HFF-Myc (cell line): ENCODE measurements around the gene PRKCE.

ENCODE experiments used
- DNase-seq: peaks from one replicate; pipeline ENCODE4 v3.0.0-alpha.2; 2011; ENCODE audit warnings: low read depth; ENCODE audit errors: extremely low read depth
- H3K4me3 ChIP-seq: replicated peaks from 2 replicates; pipeline ENCODE4 v1.5.1; 2011; ENCODE audit warnings: low read depth, mild to moderate bottlenecking, control low read depth, low read length
- TF ChIP-seq, protein P1 (sequence below): IDR thresholded peaks from 2 replicates; pipeline ENCODE4 v1.5.1; 2012; ENCODE audit warnings: mild to moderate bottlenecking, low read depth, low read length, control low read depth; ENCODE audit errors: missing control alignments

The PRKCE gene

DNA sequence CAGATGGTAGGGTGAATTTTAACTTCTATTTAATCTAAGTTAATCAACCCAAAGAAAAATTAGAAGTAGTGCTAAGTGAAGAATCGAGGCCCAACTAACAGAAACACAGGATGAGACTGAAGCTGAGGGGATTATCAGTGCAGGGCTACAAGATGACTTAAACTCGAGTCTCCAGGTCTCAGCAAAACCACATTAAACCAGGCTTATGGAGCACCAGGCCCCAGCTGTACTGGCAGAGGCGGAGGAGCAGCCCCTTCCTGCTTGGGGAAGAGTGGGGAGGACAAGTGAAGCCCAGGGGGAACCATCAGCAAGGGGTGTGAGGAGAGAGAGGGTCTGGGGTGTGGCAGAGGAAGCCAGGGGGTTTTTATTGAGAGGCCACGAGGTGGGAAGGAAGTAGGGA lies 509.8 kb downstream of the PRKCE start:
- DNase-seq, result no peak
- H3K4me3 ChIP-seq, result no peak overlapping the region
- TF ChIP-seq, protein P1, sequence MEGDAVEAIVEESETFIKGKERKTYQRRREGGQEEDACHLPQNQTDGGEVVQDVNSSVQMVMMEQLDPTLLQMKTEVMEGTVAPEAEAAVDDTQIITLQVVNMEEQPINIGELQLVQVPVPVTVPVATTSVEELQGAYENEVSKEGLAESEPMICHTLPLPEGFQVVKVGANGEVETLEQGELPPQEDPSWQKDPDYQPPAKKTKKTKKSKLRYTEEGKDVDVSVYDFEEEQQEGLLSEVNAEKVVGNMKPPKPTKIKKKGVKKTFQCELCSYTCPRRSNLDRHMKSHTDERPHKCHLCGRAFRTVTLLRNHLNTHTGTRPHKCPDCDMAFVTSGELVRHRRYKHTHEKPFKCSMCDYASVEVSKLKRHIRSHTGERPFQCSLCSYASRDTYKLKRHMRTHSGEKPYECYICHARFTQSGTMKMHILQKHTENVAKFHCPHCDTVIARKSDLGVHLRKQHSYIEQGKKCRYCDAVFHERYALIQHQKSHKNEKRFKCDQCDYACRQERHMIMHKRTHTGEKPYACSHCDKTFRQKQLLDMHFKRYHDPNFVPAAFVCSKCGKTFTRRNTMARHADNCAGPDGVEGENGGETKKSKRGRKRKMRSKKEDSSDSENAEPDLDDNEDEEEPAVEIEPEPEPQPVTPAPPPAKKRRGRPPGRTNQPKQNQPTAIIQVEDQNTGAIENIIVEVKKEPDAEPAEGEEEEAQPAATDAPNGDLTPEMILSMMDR, result no peak

DNA sequence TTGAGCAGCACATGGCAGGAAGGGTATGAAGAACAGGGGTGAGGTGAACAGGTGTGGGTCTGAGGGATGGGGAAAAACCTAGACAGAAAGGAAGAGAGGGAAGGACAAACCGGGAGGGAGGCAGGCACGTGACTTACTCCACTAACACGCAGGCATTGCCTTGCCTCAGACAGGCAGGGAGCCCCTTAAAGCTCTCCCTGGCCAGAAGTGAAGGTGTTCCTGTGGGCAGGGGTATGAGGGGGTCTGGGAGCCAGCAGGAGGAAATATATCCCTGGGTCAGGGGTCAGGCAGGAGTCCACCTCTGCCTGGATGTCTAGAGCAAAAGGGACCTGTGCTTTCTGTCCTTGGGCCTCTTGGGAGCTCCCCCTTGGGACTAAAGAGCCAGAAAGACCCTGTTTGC lies 510.4 kb downstream of the PRKCE start:
- TF ChIP-seq, protein P1, result no peak
- H3K4me3 ChIP-seq, result no peak overlapping the region
- DNase-seq, result no peak

DNA sequence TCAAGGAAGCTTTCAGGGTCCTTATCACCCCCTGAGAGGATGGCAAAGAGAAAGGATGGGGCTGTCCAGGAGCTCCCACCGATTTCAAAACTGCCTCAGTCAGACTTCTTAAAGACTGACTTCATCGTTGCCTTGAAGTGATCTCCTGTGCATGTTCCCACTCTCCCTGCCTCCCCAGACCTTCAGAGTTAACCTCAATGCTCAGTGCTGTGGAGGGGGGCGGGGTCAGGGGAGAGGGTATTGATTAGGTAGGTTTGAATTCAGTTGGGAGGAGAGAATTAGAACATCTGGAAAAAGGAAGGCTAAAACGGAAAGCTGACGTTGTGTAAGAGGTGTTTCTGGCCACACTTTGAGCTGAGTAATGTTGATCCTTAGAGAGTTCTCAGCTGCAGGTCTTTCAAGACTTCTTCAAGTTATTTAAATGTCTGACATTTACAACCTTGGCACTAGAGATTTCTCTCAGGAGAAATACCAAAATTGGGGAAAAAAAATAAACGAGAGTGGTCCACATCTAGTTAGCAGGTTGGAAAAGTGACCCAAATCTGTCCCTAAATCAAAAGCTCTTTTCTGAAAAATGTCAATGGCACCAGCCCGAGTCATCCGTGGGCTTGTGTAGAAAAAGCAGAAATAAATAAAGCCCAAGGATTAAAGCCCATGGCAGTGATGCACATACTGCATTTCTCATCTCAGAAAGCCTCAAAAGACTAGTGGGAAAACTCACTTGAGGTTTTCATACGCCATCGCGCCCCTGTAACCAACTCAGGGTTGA lies 511.0 kb downstream of the PRKCE start:
- TF ChIP-seq, protein P1, result no peak
- H3K4me3 ChIP-seq, result no peak overlapping the region
- no peak for DNase-seq

DNA sequence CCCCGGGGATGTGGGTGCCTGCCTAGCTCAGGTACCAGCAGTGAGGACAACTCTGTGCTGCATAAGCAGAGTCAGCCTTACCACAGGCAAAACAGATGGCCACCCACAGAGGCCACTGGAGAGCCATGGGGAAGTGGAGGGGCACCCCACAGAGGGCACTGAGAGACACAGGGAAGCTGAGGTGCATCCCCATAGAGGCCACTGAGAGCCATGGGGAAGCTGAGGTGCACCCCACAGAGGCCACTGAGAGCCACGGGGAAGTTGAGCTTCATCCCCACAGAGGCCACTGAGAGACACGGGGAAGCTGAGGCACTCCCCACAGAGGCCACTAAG lies 511.6 kb downstream of the PRKCE start:
- no peak overlapping the region for H3K4me3 ChIP-seq
- TF ChIP-seq, protein P1, result no peak
- DNase-seq, result no peak

DNA sequence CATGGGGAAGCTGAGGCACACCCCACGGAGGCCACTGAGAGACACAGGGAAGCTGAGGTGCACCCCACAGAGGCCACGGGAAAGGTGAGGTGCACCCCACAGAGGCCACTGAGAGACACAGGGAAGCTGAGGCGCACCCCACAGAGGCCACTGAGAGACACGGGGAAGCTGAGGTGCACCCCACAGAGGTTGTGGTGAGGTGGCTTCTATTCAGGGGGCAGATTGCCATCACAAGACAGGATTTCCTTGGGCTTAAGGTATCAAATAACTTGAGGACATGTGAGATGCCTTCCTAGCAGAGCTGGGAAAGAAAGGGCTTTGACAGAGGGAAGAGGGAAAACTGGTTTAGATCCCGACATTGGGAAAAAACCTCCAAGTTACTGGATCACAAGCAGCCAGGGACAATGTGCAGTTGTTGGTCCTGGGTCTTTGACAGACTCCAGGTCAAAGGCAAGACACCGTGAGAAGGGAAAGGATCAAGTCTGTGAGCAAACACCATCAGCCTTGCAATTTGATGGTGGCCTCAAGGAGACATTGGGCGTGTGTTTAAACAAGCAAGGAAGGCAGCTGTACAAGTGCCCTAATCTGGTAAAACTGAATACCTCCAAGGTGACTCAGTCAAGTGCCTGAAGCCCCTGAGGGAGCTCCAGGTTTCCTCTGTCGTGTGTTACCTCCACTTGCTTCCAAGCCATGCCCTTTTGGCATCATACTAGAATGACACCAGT lies 512.5 kb downstream of the PRKCE start:
- no peak for DNase-seq
- TF ChIP-seq, protein P1, result no peak
- no peak overlapping the region for H3K4me3 ChIP-seq

DNA sequence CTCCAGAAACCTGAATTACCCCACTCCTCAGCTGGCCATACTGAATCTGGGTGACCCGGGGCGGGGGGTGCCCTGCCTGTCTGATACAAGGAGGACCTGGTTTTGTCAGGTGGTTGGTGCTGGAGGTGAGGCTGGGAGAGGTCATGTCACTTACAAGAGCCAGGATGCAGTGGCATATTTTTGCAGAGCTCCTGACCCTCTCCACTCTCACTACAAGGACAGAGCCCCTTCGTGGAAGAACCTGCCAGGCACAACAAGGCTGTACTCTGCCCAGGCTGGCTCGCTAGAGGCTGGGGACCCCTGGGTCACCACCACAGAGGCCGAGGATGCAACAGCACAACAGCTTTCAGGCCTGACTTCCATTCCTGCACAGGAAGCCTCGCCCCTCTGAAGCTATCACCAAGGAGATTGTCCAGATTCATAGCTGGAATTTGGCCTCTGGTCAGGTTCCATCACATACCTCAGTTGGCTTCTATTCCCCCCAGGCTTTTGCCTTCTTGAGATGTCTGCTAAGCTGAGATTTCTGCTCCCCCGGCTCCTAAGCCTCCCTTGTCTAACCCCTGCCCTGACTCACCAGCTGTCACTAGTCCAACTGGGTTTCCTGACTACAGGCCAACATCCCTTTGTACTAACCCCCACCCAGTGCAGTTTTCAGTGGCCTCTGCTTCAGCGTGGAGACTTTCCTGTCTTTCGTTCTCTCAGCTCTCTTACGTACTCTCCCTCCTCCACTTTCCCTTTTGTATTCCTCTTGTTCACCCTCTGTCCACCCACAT lies 513.2 kb downstream of the PRKCE start:
- H3K4me3 ChIP-seq, result no peak overlapping the region
- DNase-seq, result peak; percentile 76
- TF ChIP-seq, protein P1, result no peak
